ENCODE data around the gene CREB5.

CREB5 gene

DNA sequence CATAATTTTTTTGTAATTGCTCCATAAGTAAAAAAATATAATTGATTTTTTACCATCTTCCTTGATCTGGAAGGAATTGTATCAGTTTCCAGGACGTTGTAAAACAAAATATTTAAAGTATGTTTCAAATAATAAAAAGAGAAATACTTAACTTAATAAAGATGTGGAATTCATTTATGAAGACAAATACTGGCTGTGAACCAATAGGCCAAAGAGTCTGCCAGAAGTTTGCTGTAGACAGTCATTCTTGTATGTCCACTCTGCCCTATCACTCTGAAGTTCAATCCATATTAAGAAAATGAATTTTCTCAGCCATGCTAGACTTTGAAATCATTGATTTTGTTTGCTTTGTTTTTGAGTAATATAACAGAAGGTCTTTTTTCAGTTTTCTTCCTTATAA lies 289.4 kb downstream of the CREB5 start:
- H3K36me3 ChIP-seq (ENCODE audit: insufficient read depth, low read length) = no peaks in the 10 kb centered on the region
- H3K9ac ChIP-seq (ENCODE audit: low read length) = no peak overlapping the region
- no peaks in the 10 kb centered on the region for H3K9me3 ChIP-seq (ENCODE audit: low read length)
- H3K27me3 ChIP-seq (ENCODE audit: control insufficient read depth in 1 of 2, insufficient read depth in 2 of 2, low read length in 2 of 2) = no peaks in the 10 kb centered on the region
- H3K4me1 ChIP-seq (ENCODE audit: insufficient read depth, low read length) = peaks cover 24% of the 10 kb centered on the region
- H3K4me3 ChIP-seq (ENCODE audit: low read depth in 1 of 2, low read length in 2 of 2) = no peak overlapping the region
- H3K27ac ChIP-seq (ENCODE audit: low read depth, low read length) = no peak overlapping the region

DNA sequence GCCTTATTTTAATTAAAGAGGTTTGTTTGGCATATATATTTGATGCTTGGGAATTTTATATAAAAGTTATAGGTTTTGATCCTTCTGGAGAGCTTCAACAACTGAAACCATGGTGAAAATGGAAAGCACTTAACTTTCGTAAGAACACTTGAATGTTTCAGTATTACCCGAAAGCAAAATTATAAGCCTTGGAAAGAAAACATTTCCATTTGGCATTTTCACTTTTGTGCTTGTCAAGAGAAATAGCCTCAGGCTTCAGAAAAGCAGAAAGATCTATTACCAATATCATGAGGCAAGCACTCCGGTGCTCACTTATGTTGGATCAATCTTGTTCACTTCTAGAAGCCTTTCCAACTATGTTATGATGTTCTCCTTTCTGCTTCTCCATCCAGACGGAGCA lies 289.9 kb downstream of the CREB5 start:
- peaks cover 26% of the 10 kb centered on the region for H3K4me1 ChIP-seq (ENCODE audit: insufficient read depth, low read length)

DNA sequence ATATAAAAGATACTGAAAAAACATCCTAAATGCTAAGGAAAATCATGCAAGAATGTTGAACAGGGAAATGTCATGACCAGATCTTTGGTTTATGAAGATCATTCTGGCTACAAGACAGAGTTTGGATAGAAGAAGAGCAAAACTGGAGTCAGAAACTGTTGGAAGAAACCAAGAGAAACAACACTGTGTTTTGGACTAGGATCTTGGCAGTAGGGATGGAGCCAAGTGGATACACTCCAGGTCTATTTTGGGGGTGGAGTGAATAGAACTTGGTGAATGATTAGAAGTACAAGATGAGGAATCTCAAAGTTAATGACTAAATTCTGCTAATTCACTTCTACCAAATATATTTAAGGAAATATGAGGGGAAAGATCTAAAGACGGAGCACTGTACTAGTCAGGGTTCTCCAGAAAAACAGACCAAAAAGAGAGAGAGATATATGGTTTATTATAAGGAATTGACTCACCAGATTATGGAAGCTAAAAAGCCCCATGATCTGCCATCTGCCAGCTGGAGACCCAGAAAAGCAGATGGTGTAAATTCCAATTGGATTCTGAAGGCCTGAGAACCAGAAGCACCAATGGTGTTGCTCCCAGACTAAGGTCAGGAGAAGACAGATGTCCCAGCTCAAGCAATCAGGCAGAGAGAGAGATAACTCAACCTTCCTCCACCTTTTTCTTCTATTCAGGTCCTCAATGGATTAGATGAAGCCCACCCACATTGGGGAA lies 290.9 kb downstream of the CREB5 start:
- H3K27me3 ChIP-seq (ENCODE audit: control insufficient read depth in 1 of 2, insufficient read depth in 2 of 2, low read length in 2 of 2) = no peaks in the 10 kb centered on the region
- H3K36me3 ChIP-seq (ENCODE audit: insufficient read depth, low read length) = no peaks in the 10 kb centered on the region
- H3K9me3 ChIP-seq (ENCODE audit: low read length) = no peaks in the 10 kb centered on the region
- peaks cover 36% of the 10 kb centered on the region for H3K4me1 ChIP-seq (ENCODE audit: insufficient read depth, low read length)
- no peak overlapping the region for H3K4me3 ChIP-seq (ENCODE audit: low read depth in 1 of 2, low read length in 2 of 2)
- H3K9ac ChIP-seq (ENCODE audit: low read length) = no peak overlapping the region
- no peak overlapping the region for H3K27ac ChIP-seq (ENCODE audit: low read depth, low read length)

More for the DNA sequence above, 289.9 kb downstream of the CREB5 start:
- H3K9ac ChIP-seq (ENCODE audit: low read length) = no peak overlapping the region
- H3K27ac ChIP-seq (ENCODE audit: low read depth, low read length) = no peak overlapping the region
- no peaks in the 10 kb centered on the region for H3K9me3 ChIP-seq (ENCODE audit: low read length)
- no peak overlapping the region for H3K4me3 ChIP-seq (ENCODE audit: low read depth in 1 of 2, low read length in 2 of 2)
- H3K36me3 ChIP-seq (ENCODE audit: insufficient read depth, low read length) = no peaks in the 10 kb centered on the region
- H3K27me3 ChIP-seq (ENCODE audit: control insufficient read depth in 1 of 2, insufficient read depth in 2 of 2, low read length in 2 of 2) = no peaks in the 10 kb centered on the region

DNA sequence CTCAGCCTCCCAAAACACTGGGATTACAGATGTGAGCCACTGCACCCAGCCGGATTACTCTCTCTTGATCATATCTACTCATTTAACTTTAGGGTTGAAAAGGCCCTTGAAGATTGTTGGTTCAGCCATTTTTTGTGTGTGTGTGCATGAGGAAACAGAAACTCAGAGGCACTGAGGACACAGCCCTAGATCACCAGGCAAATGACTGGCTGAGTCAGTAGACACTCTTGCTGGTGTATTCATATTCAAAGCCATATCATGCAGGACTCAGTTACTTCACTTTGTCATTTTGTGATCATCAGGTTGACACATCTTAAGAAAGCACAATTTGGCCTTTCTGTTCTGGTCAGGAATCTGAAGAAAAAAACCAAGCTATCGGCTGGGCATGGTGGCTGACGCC lies 292.4 kb downstream of the CREB5 start:
- no peaks in the 10 kb centered on the region for H3K36me3 ChIP-seq (ENCODE audit: insufficient read depth, low read length)

DNA sequence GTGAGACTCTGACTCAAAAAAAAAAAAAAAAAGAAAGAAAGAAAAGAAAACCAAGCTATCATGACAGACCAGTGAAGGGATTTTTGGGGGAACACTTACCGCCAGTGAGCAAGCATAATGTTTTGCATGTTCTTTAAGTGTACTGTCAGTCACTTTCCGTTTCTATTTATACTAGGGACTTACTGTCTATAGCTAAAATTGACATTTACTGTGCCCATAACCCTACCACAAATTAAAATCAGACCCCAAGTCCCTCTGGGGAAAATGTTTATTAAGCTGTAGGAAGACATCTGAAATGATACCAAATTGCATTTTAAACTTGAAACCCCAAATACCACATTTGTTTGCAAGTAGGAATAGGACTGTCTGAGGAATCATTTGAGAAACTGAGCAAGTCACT lies 293.0 kb downstream of the CREB5 start:
- Histone ChIP-seq H3K27me3 (ENCODE audit: control insufficient read depth in 1 of 2, insufficient read depth in 2 of 2, low read length in 2 of 2) (no peaks in the 10 kb centered on the region), H3K27ac (ENCODE audit: low read depth, low read length) (no peak overlapping the region), H3K4me3 (ENCODE audit: low read depth in 1 of 2, low read length in 2 of 2) (no peak overlapping the region), H3K9ac (ENCODE audit: low read length) (no peak overlapping the region), H3K4me1 (ENCODE audit: insufficient read depth, low read length) (peaks cover 39% of the 10 kb centered on the region), H3K9me3 (ENCODE audit: low read length) (no peaks in the 10 kb centered on the region), H3K36me3 (ENCODE audit: insufficient read depth, low read length) (no peaks in the 10 kb centered on the region)

More for the DNA sequence above, 292.4 kb downstream of the CREB5 start:
- Histone ChIP-seq H3K9ac (ENCODE audit: low read length) (no peak overlapping the region), H3K27ac (ENCODE audit: low read depth, low read length) (no peak overlapping the region), H3K27me3 (ENCODE audit: control insufficient read depth in 1 of 2, insufficient read depth in 2 of 2, low read length in 2 of 2) (no peaks in the 10 kb centered on the region), H3K4me1 (ENCODE audit: insufficient read depth, low read length) (peaks cover 46% of the 10 kb centered on the region), H3K9me3 (ENCODE audit: low read length) (no peaks in the 10 kb centered on the region), H3K4me3 (ENCODE audit: low read depth in 1 of 2, low read length in 2 of 2) (no peak overlapping the region)

DNA sequence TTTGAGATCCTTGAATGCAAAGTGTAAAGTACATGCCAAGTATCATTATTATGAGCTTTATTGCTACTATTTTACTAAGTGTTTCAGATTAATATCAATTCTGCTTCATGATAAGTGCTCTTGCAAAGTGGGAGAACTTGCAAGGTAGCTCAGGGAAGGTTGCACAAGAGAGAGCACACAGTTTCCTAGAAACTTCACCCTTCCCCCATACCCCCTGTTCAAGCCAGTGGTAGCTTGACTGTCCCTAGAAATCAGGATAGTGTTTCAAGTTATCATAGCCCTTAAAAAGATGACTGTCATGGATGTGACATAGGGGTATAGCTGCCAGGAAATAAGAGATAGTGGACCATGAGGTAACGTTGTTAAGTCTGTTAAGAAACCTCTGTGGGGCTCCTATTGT lies 294.3 kb downstream of the CREB5 start:
- H3K27ac ChIP-seq (ENCODE audit: low read depth, low read length) = no peak overlapping the region

DNA sequence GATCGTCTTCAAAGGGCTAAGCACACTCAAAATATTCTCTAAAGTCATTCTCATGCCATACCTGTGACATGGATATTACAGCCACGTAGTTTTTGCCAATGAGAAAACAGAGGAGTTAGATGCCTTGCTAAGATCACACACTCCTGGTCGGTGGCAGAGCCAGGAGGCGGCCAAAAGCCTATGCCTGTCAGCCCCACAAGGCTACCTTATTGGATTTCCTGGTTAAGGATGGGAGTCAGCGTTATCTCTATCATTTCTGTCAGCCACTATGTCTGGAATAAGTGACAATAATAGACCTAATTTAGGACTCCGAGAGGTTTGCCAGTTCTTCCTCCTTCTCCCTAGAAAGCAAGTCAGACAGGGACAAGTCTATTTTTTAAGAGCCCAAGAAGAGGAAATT lies 295.0 kb downstream of the CREB5 start:
- H3K9ac ChIP-seq (ENCODE audit: low read length) = no peak overlapping the region
- no peaks in the 10 kb centered on the region for H3K9me3 ChIP-seq (ENCODE audit: low read length)
- no peaks in the 10 kb centered on the region for H3K36me3 ChIP-seq (ENCODE audit: insufficient read depth, low read length)
- no peak overlapping the region for H3K4me3 ChIP-seq (ENCODE audit: low read depth in 1 of 2, low read length in 2 of 2)
- no peak overlapping the region for H3K27ac ChIP-seq (ENCODE audit: low read depth, low read length)
- no peaks in the 10 kb centered on the region for H3K27me3 ChIP-seq (ENCODE audit: control insufficient read depth in 1 of 2, insufficient read depth in 2 of 2, low read length in 2 of 2)
- peaks cover 28% of the 10 kb centered on the region for H3K4me1 ChIP-seq (ENCODE audit: insufficient read depth, low read length)

More for the DNA sequence above, 294.3 kb downstream of the CREB5 start:
- Histone ChIP-seq H3K4me1 (ENCODE audit: insufficient read depth, low read length) (peaks cover 28% of the 10 kb centered on the region), H3K27me3 (ENCODE audit: control insufficient read depth in 1 of 2, insufficient read depth in 2 of 2, low read length in 2 of 2) (no peaks in the 10 kb centered on the region), H3K9ac (ENCODE audit: low read length) (no peak overlapping the region), H3K36me3 (ENCODE audit: insufficient read depth, low read length) (no peaks in the 10 kb centered on the region), H3K4me3 (ENCODE audit: low read depth in 1 of 2, low read length in 2 of 2) (no peak overlapping the region), H3K9me3 (ENCODE audit: low read length) (no peaks in the 10 kb centered on the region)

DNA sequence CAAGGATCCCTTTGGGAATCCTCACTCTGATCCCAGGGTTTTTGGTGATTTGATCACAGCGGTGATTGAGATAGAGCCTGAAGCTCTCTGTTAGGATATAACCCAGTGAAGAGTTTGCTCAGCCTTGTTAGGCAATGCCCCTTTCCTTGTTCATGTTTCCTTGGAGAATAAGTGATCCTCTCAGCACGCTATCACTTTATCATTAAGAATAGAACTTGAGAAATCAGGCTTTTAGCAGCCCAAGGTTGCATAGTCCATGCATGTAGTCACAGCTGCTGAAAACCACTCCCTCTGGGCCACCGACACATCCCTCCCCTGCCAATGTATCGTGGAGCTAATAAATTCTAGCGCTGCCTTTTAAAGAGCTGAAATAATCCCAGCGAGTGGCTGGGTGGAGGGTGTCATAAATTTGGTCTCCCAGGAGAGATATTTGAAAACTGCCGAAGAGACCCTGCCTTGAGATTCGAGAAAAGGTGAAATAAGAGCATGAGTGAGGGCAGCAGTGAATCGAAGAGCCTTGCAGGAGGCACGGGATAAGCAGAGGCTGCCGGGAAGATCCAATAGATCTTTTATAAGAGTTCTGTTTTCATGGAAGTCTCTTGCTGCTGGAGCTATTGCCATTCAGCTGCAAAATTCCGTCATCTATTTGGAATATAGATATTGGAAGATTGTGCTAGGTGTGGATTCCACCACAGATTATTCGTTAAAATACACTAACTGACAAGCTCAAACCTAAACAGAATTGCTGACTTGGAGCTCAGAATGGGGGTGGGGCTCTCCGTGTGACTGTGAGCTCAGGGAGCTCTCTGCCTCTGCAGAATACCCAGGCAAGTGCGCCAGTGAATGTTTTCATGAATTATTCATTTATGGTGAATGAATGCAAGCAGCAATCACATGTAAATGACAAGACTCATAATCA lies 296.0 kb downstream of the CREB5 start:
- Histone ChIP-seq H3K4me3 (ENCODE audit: low read depth in 1 of 2, low read length in 2 of 2) (peak overlapping the region; percentile 16 to 53), H3K27me3 (ENCODE audit: control insufficient read depth in 1 of 2, insufficient read depth in 2 of 2, low read length in 2 of 2) (no peaks in the 10 kb centered on the region), H3K9ac (ENCODE audit: low read length) (peak overlapping the region; percentile 4), H3K27ac (ENCODE audit: low read depth, low read length) (peak overlapping the region; percentile 27), H3K4me1 (ENCODE audit: insufficient read depth, low read length) (peaks cover 23% of the 10 kb centered on the region), H3K36me3 (ENCODE audit: insufficient read depth, low read length) (no peaks in the 10 kb centered on the region), H3K9me3 (ENCODE audit: low read length) (no peaks in the 10 kb centered on the region)

DNA sequence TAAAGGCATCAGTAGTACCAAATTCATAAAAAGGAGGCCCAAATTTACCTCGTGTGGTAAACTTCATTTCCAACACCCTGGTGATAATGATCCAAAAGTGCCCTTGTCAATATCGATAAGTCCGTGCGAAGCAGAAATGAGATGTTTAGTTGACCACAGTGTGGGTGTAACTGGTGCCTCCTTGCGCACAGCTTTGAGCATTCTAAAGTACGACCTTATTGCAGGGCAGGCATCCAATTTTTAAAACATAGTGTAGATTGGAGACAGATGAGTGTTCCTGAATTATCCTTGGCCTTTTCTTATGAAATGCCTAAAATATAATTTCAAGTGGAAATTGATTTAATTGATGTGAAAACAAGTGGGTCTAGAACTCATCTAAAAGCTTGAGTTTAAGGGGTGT lies 297.4 kb downstream of the CREB5 start:
- no peak overlapping the region for H3K27ac ChIP-seq (ENCODE audit: low read depth, low read length)

DNA sequence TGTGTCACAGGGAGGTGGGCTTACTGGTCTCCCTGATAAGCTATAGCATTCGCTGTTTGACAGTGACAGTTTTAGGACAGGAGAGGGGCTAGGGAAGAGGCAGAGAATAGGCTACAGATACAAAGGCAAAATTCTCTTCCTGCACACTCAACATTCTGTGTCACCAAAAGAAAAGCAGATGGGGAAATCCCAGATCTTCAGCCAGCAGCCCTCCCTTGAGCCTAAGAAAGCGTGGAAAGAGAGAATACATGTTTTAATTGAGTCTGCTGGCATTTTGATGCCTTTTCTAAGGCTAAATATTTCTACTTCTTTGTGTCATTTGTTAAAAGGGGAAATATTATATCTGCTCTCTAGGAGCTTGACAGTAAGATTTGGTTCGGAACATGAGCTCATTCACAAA lies 298.8 kb downstream of the CREB5 start:
- no peaks in the 10 kb centered on the region for H3K27me3 ChIP-seq (ENCODE audit: control insufficient read depth in 1 of 2, insufficient read depth in 2 of 2, low read length in 2 of 2)
- H3K4me1 ChIP-seq (ENCODE audit: insufficient read depth, low read length) = peaks cover 22% of the 10 kb centered on the region
- no peak overlapping the region for H3K27ac ChIP-seq (ENCODE audit: low read depth, low read length)
- H3K9me3 ChIP-seq (ENCODE audit: low read length) = no peaks in the 10 kb centered on the region
- H3K9ac ChIP-seq (ENCODE audit: low read length) = no peak overlapping the region
- H3K4me3 ChIP-seq (ENCODE audit: low read depth in 1 of 2, low read length in 2 of 2) = no peak overlapping the region
- H3K36me3 ChIP-seq (ENCODE audit: insufficient read depth, low read length) = no peaks in the 10 kb centered on the region

More for the DNA sequence above, 297.4 kb downstream of the CREB5 start:
- H3K4me3 ChIP-seq (ENCODE audit: low read depth in 1 of 2, low read length in 2 of 2) = no peak overlapping the region
- H3K27me3 ChIP-seq (ENCODE audit: control insufficient read depth in 1 of 2, insufficient read depth in 2 of 2, low read length in 2 of 2) = no peaks in the 10 kb centered on the region
- peaks cover 22% of the 10 kb centered on the region for H3K4me1 ChIP-seq (ENCODE audit: insufficient read depth, low read length)
- H3K9ac ChIP-seq (ENCODE audit: low read length) = no peak overlapping the region
- no peaks in the 10 kb centered on the region for H3K36me3 ChIP-seq (ENCODE audit: insufficient read depth, low read length)
- no peaks in the 10 kb centered on the region for H3K9me3 ChIP-seq (ENCODE audit: low read length)

DNA sequence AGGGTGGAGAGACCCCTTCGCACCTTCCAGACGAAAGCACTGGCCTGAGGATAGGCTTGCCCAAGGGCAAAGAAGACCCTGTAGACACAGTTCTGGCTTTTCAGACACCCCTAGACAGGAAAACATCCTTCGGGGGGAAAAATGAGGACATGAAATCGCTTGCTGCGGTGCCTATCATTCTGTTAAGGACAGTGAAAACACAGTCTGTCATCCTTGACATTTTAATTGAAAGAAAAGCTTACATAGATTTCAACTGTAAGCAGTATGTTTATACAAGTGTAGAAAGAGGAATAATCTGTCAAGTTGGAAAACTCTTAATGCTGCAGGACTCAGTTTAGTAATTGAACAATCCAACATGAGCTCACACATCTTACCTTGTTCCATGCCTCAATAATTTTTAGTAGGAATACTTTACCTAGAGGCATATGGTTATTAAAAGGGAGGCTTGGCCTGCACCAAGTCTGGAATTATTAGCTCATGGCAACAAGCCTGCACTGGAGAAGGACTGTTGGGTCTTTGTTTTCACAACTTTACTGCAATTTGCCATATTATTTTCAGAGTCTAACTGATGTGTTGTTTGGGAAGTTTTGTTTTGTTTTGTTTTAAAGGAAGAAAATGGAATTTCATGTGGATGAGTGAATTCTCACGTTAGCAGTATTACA lies 302.3 kb downstream of the CREB5 start:
- H3K27me3 ChIP-seq (ENCODE audit: control insufficient read depth in 1 of 2, insufficient read depth in 2 of 2, low read length in 2 of 2) = no peaks in the 10 kb centered on the region
- H3K4me3 ChIP-seq (ENCODE audit: low read depth in 1 of 2, low read length in 2 of 2) = no peak overlapping the region

More for the DNA sequence above, 302.3 kb downstream of the CREB5 start:
- Histone ChIP-seq H3K9me3 (ENCODE audit: low read length) (no peaks in the 10 kb centered on the region), H3K27ac (ENCODE audit: low read depth, low read length) (no peak overlapping the region), H3K36me3 (ENCODE audit: insufficient read depth, low read length) (no peaks in the 10 kb centered on the region), H3K4me1 (ENCODE audit: insufficient read depth, low read length) (peaks cover 7% of the 10 kb centered on the region), H3K9ac (ENCODE audit: low read length) (no peak overlapping the region)

All from muscle layer of colon (tissue), 2 donors.